Measurements from ENCODE around the gene CD3D. TPM values are rescaled to one million over a fixed set of nuclear protein-coding genes. Genes with fewer than 3 reads are reported as not detected.

The CD3D gene
- total and polyA plus RNA-seq, 2 of the 4 experiments (the other 2 are of a cell fraction), result not detected

DNA sequence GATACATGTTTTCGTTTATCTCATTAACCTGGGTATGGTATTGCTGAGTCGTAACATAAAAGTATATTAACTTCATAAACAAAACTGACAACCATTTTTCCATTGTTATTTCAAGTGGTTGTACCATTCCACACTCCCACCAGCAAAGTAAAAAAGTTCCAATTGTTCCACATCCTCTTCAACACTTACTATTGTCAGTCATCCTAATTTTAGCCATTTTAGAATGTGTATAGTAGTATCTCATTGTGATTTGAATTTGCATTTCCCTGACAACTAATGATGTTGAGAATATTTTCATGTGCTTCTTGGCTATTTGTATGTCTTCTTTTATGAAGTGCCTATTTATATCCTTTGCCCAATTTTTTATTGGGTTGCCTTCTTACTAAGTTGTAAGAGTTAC is 48.5 kb downstream of the CD3D start:
- H4K8ac ChIP-seq (ENCODE audit: low read depth in 2 of 2, low read length in 2 of 2), result no peak overlapping the region
- dilution Hi-C loops (cut with HindIII; ENCODE audit: low sequenced_read_pairs, unreplicated experiment), result no loop called here
- H3K56ac ChIP-seq (ENCODE audit: extremely low read depth, insufficient read depth, low read length), result no peak overlapping the region
- H2BK120ac ChIP-seq (ENCODE audit: low read depth, low read length), result no peak overlapping the region
- TF ChIP-seq POLR2A (IDR thresholded peaks at IDR 0.05; ENCODE audit: low read depth, low read length) (no peak), RCOR1 (IDR thresholded peaks at IDR 0.05; ENCODE audit: insufficient replicate concordance, low read length) (no peak), MXI1 (IDR thresholded peaks at IDR 0.05; ENCODE audit: borderline replicate concordance, low read depth, low read length) (no peak), RAD21 (IDR thresholded peaks at IDR 0.05; ENCODE audit: low read length) (no peak), MAZ (IDR thresholded peaks at IDR 0.05; ENCODE audit: borderline replicate concordance, low read depth, low read length) (no peak), CEBPB (IDR thresholded peaks at IDR 0.05; ENCODE audit: low read depth, low read length) (no peak), MAFK (IDR thresholded peaks at IDR 0.05; ENCODE audit: low read depth, low read length) (no peak), RFX5 (IDR thresholded peaks at IDR 0.05; ENCODE audit: low read depth, low read length) (no peak), SMC3 (IDR thresholded peaks at IDR 0.05; ENCODE audit: low read depth, low read length) (no peak), BHLHE40 (IDR thresholded peaks at IDR 0.05; ENCODE audit: low read depth, low read length) (no peak), CHD1 (IDR thresholded peaks at IDR 0.05; ENCODE audit: low read depth, low read length) (no peak), FOS (IDR thresholded peaks at IDR 0.05; ENCODE audit: low read depth, low read length) (no peak), NFE2L2 (IDR thresholded peaks at IDR 0.05; ENCODE audit: low read depth, low read length) (no peak)
- TF ChIP-seq, protein P1, sequence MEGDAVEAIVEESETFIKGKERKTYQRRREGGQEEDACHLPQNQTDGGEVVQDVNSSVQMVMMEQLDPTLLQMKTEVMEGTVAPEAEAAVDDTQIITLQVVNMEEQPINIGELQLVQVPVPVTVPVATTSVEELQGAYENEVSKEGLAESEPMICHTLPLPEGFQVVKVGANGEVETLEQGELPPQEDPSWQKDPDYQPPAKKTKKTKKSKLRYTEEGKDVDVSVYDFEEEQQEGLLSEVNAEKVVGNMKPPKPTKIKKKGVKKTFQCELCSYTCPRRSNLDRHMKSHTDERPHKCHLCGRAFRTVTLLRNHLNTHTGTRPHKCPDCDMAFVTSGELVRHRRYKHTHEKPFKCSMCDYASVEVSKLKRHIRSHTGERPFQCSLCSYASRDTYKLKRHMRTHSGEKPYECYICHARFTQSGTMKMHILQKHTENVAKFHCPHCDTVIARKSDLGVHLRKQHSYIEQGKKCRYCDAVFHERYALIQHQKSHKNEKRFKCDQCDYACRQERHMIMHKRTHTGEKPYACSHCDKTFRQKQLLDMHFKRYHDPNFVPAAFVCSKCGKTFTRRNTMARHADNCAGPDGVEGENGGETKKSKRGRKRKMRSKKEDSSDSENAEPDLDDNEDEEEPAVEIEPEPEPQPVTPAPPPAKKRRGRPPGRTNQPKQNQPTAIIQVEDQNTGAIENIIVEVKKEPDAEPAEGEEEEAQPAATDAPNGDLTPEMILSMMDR (conservative IDR thresholded peaks at IDR 0.05; ENCODE audit: low read depth, low read length), result no peak
- TF ChIP-seq, protein P2, sequence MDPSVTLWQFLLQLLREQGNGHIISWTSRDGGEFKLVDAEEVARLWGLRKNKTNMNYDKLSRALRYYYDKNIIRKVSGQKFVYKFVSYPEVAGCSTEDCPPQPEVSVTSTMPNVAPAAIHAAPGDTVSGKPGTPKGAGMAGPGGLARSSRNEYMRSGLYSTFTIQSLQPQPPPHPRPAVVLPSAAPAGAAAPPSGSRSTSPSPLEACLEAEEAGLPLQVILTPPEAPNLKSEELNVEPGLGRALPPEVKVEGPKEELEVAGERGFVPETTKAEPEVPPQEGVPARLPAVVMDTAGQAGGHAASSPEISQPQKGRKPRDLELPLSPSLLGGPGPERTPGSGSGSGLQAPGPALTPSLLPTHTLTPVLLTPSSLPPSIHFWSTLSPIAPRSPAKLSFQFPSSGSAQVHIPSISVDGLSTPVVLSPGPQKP (IDR thresholded peaks at IDR 0.05; ENCODE audit: borderline replicate concordance, low read depth, low read length), result no peak
- TF ChIP-seq, protein P3, sequence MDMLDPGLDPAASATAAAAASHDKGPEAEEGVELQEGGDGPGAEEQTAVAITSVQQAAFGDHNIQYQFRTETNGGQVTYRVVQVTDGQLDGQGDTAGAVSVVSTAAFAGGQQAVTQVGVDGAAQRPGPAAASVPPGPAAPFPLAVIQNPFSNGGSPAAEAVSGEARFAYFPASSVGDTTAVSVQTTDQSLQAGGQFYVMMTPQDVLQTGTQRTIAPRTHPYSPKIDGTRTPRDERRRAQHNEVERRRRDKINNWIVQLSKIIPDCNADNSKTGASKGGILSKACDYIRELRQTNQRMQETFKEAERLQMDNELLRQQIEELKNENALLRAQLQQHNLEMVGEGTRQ (IDR thresholded peaks at IDR 0.05; ENCODE audit: low read depth, low read length), result no peak
- H3K9ac ChIP-seq (ENCODE audit: low read depth, low read length), result no peak overlapping the region
- no peak overlapping the region for H3K4ac ChIP-seq (ENCODE audit: low read depth, low read length)
- H4K91ac ChIP-seq (ENCODE audit: insufficient read depth, low read depth, low read length), result no peak overlapping the region
- H2BK15ac ChIP-seq (ENCODE audit: low read depth, low read length), result no peak overlapping the region
- H3K4me2 ChIP-seq (ENCODE audit: low read depth, low read length), result no peak overlapping the region
- H2AK5ac ChIP-seq (ENCODE audit: low read depth, low read length), result no peak overlapping the region
- no peak overlapping the region for H2BK20ac ChIP-seq (ENCODE audit: low read depth, low read length)
- no peak overlapping the region for H3K14ac ChIP-seq (replicated peaks; ENCODE audit: low read depth, low read length)
- no peaks in the 10 kb centered on the region for H3K79me1 ChIP-seq (ENCODE audit: low read depth in 1 of 2, low read length in 2 of 2)
- ChIA-PET POLR2A (ENCODE audit: unreplicated experiment) (interaction anchor here (0.6 kb wide), 1 partner anchor 496 kb away, joined by 5 read pairs; no protein-coding TSS in a partner anchor), CTCF (no interaction called here)
- H2BK5ac ChIP-seq (ENCODE audit: low read depth, low read length, poor library complexity, severe bottlenecking), result no peak overlapping the region
- DNase-seq (no peak), ATAC-seq (ENCODE audit: low read depth) (no peak)
- no peak overlapping the region for H3K23ac ChIP-seq (ENCODE audit: low read depth, low read length)
- H3K36me3 ChIP-seq (ENCODE audit: control insufficient read depth, insufficient read depth, low read length), result no peaks in the 10 kb centered on the region
- no peaks in the 10 kb centered on the region for H3K4me1 ChIP-seq (ENCODE audit: control insufficient read depth, insufficient read depth, low read length)
- no peaks in the 10 kb centered on the region; the same call in 1 of the 2 replicates for H3K27me3 ChIP-seq (ENCODE audit: control insufficient read depth, insufficient read depth, low read length)
- H2AK9ac ChIP-seq (replicated peaks; ENCODE audit: low read depth, low read length, poor library complexity), result no peak overlapping the region
- in situ Hi-C loops (cut with MboI; ENCODE audit: low sequenced_read_pairs), result no loop called here
- H3K4me3 ChIP-seq (ENCODE audit: insufficient read depth, low read depth, low read length), result no peak overlapping the region
- no peak overlapping the region for H3K27ac ChIP-seq (ENCODE audit: insufficient read depth, low read length)
- H3K9me1 ChIP-seq (ENCODE audit: insufficient read depth, low read length), result no peaks in the 10 kb centered on the region
- no peak overlapping the region for H3K18ac ChIP-seq (ENCODE audit: low read depth, low read length)
- H2AFZ ChIP-seq (replicated peaks; ENCODE audit: low read length, poor library complexity), result no peak overlapping the region
- no peak overlapping the region for H4K5ac ChIP-seq (ENCODE audit: low read depth, low read length)
- no CpG with 5 or more reads among the region's 2 CpGs for WGBS, 2 experiments (ENCODE audit: extremely low coverage in 2 of 2, insufficient read length in 1 of 2)
- no peaks in the 10 kb centered on the region for H4K20me1 ChIP-seq (ENCODE audit: insufficient read depth, low read length)
- intact Hi-C loops (cut with micrococcal nuclease), result no loop called here
- BruUV-seq (replicated peaks), result no TSS peak
- no peaks in the 10 kb centered on the region for H3K9me3 ChIP-seq (ENCODE audit: control insufficient read depth, insufficient read depth, low read length)
